GM11168 (cell line): Measurements from ENCODE around the gene ZFP57.
"Not testable (repeated sequence)": the region's sequence is repeated elsewhere in the genome, so short reads cannot be mapped to it uniquely, and the experiment has no call there.

Source experiments
- in situ Hi-C: fragments of 300-500 bp; cut with MboI; formaldehyde crosslinking; loops from one replicate; pipeline ENCODE4 v1.12.0; 2022; ENCODE audit warnings: low sequenced_read_pairs; ENCODE audit not compliant: unreplicated experiment

ZFP57 gene

DNA sequence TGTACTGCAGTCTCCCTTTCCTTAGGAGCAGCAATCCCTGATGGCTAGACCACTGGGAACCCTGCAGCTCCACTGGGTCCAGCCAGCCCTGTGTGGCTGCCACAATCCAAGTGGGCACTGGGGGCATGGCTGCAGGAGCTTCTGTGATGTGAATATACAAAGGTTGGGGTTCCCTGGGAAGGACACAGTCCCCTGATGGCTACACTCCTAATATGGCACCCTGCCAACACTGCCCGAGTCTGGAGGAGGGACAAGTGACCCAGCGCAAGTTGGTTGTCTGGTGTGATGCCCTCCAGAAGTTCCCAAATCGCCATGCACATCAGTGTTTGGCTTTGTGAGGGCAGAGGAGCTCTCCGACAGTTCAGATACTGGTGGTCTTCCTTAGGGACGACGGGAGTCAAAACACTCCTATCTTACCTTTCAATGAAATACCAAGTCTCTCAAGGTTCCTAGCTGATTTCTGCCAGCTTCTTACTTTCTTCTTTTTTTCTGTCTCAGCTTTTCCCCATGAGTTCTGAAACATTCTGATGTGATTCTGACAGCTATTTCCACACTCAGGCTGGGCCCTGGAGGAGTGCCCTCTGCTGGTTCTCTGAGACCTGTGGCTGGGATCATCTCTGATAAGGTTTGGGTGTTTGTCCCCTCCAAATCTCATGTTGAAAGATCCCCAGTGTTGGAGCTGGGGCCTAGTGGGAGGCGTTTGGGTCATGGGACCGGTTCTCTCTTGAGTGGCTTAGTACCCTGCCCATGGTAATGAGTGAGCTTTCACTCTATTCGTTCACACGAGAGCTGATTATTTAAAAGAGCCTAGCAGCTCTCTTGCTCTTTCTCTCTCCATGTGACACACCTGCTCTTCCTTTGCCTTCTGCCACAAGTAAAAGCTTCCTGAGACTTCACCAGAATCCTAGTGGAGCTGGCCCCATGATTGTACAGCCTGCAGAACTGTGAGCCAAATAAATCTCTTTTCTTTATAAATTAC is 15.5 kb upstream of the ZFP57 start:
- in situ Hi-C loops, result no loop called here

DNA sequence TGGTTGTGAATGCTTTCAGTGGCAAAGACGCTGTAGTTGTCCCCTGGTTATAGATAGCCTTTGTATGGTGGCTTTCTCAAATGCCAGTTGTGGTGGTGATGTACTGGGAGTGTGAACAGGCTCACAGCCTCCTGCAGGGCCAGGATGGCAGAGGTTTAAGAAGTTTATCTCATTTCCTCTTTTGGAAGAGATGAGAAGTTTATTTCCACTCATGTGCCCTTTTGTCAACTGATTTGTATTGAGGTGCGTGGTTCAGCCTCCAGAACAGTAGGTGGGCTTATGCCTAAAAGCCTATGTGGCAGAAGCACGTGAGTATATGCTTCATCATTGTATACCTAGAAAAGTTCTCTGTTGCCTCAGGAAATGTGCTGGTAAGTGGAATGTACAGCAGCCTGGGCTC is 13.7 kb upstream of the ZFP57 start:
- in situ Hi-C loops, result no loop called here

DNA sequence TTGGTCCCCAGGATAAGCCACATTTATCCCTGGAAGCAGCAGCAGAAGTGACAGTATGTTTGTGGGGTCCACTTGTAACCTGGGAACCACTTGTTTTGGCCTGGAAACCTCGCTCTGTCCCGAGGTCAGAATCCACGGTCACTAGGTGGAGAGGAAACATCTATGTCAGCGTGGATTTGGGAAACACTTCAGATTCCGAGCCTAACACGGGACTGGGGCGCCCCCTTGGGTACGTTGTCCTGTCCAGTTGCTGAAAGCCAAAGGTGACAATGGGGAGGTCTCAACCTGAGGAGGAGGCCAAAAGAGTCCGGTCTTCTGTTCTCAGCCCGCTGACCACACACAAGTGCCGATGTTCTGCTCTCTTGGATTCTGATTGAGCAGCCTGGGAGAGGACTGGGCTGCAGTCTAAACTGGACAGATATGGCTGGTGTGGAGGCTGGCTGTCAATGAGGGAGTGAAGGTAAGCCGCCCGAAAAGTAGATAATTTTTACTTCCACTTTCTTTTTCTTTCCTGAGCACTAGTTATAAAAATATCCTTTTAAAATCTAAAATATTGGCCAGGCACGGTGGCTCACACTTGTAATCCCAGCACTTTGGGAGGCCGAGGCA is 4.9 kb upstream of the ZFP57 start:
- in situ Hi-C loops, result no loop called here

DNA sequence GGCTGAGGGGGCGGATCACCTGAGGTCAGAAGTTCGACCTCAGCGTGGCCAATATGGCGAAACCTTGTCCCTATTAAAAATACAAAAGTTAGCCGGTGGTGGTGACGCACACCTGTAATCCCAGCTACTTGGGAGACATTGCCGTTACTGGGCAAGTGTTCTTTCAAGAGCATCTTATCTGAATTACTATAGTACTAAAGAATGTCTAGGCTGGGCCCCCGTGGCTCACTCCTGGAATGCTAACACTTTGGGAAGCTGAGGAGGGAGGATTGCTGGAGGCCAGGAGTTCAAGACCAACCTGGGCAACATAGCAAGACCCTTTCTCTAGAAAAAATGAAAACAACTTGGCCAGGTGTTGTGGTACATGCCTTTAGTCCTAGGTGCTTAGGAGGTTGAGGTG is 859 bp upstream of the ZFP57 start:
- in situ Hi-C loops, result no loop called here

DNA sequence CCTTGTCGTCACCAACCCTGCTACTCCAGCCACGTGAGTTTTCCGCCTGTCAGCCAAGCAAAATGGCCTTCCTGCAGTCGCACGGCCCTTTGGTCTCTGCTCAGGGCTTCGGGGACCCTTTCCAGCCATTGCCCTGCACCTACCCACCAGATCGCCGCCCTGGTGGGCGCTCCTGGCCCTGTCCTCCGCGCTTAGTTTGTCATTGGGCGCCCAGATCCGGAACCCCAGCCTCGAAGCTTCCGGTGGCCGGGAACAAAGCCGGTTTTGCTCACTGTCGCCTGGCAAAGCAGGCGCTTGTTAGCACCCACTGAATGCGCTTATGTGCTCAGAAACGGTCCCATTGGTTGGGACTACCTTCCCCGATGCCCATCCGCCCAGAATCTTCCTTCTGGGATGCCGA is 536 bp downstream of the ZFP57 start:
- in situ Hi-C loops, result no loop called here

DNA sequence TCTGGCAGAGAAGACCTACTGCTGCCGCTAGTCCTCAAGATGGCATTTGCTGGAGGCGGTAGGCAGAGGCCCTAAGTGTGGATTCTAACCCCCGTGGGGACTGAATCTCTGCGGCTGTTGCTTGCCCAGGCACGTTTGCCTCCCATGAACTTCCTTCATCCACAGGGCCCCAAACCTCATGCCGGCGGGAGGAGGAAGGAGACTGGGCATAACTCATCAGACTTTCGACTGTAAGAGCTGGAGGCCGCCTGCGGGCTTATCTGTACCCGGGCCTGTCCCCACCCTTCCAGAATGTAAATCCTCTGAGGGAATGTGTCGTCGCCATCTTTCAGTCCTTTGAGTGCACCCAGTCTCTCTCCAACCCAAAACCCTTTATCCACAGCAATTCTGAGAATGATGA is 990 bp downstream of the ZFP57 start:
- in situ Hi-C loops, result no loop called here

DNA sequence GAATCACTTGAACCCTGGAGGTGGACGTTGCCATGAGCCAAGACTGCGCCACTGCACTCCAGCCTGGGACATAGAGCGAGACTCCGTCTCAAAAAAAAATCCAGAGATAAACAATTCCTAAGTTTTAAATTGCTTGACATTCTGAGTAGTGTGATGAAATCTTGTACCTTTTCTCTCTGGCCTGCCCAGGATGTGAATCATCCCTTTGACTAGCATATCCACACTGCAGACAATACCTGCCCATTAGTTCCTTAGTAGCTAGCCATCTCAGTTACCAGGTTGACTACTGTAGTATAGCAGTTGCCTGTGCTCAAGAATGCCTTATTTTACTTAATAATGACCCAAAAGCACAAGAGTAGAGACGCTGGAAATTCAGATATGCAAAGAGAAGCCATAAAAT is 2.8 kb downstream of the ZFP57 start:
- in situ Hi-C loops, result no loop called here

DNA sequence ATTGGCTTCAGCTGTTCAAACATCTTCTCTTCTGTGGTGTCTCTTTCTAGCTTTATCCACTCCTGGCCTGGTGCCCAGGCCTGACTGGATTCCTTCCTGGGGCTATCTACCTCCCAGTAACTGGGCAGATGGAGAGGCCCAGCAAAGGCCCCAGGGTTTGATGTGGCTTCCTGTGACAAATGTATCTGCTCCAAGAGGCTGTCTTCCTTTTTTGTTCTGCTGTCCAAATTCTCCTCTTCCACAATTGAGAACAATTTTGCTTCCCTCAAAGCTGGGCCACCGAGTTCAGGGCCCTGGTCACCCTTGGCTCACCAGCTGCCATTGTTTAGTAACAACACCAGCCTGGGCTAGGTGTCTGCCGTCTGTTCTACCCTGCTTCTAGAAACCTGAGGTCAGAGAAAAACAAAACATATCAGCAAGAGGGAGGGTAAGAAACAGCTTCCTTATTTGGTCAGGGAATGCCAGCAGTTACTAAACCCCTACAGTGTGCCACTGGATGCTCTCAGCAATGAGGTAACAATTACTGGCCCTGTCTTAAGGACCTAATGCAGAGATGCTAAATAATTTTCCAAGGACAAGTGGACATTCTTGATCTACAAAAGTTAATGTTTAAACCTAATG is 3.9 kb downstream of the ZFP57 start:
- in situ Hi-C loops, result no loop called here

DNA sequence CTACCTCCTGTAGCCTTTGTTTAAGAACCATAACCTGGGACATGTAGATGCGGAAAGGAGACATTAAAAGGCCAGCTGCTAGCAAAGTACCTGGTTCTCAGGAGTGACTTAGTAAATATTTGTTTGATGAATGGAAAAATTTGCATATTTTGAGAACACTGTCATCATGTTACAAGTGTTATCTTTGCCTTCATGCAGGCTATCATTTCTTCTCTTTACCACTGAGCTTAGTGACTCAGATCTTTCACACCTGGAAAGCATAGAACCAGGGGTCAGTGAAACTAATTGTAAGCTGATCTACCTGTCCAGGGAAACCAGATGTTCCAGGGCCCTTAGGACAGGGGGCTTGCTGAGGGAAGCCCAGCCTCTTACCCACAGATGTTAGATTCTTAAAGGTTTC is 5.4 kb downstream of the ZFP57 start:
- in situ Hi-C loops, result no loop called here

DNA sequence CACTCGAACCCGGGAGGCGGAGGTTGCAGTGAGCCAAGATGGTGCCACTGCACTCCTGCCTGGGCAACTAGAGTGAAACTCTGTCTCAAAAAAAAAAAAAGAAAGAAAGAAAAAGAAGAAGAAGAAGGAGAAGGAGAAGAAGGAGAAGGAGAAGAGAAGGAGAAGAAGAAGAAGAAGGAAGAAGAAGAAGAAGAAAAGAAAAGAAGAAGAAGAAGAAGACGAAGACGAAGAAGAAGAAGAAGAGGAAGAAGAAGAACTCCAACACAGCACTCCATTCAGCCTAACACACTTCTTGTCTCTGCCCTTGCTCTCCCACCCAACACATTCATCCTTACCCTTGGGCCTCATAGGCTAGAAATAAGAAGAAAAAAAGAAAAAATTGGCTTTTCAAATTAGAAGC is 6.9 kb downstream of the ZFP57 start:
- in situ Hi-C loops, result no loop called here

DNA sequence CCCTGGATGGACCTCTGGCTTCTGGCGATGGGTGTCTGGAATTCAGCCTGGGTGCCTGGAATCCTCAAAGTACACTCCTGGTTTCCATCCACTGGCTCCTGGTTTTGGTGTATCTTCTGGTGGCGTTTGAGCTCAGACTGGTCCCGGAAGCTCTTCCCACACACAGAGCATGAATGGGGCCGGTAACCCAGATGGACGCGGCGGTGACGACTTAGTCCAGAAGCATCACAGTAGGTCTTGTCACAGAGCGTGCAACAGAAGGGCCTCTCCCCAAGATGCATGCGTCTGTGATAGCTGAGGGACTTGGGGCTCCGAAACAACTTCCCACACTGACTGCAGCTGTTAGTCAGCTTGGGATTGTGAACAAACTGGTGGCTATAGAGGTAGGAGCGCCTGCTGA is 7.8 kb downstream of the ZFP57 start:
- in situ Hi-C loops, result no loop called here

DNA sequence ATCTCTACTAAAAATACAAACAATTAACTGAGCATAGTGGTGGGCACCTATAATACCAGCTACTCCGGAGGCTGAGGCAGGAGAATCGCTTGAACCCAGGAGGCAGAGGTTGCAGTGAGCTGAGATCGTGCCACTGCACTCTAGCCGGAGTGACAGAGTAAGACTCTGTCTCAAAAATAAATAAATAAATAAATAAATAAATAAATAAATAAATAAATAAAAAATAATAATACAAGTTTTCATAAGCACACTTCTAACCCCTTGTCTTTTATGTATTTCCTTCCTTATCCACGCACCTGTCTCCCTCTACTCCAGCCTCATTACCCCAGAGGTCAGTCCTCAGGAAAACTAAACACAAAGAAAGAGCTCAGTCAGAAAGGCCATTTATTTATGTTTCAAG is 8.8 kb downstream of the ZFP57 start:
- in situ Hi-C loops, result not testable (repeated sequence)

DNA sequence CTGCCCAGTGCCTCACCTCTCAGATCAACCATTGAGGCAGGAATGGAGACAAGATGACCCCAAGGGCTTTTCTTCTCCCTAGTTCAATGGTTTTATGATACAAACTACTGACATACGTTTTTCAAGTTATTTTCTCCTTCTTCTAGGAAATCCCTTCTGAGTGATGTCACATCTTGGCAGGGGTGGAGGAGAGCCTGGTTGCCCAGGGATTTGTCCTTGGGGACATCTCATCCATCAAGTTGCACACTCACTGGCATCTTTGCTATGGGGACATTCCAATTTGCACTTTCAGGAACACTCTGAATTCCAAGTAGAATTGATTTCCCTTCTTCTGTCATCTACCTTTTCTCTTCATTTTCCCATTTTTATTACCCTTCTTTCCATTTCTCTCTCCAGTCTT is 9.9 kb downstream of the ZFP57 start:
- in situ Hi-C loops, result no loop called here

DNA sequence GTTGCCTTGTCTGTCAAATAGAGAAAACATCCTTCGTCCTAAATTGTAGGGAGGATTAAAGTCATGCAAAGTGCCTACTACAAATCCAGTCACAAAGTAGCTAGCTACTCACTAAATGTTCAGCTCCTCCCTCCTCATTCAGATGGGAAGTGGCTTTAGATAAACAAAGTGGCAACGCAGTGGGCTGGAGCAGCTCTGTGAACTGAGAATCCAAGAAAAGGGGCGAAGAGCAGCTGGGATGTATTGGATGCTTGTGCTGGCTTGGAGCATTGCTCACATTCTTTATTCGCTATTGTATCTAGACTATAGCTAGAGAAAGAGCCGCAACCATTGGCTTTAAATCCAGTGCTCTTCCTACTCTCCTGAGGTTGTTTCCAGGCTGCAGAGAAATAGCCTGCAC is 13.8 kb downstream of the ZFP57 start:
- in situ Hi-C loops, result no loop called here

DNA sequence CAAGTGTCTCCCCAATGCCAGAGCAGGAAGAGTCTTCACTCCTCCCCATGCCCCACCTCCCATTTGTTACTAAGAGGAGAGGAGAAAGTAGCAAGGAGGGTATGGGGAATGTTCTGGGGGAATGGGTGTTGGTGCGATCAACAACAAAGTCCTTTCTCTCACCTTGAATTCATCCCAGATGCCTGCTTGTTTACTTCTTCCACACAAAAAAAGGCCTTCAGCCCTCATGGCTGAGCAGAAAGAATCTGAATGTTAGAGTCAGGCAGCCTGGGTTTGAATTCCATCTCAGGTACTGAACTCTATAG is 14.2 kb downstream of the ZFP57 start:
- in situ Hi-C loops, result no loop called here

DNA sequence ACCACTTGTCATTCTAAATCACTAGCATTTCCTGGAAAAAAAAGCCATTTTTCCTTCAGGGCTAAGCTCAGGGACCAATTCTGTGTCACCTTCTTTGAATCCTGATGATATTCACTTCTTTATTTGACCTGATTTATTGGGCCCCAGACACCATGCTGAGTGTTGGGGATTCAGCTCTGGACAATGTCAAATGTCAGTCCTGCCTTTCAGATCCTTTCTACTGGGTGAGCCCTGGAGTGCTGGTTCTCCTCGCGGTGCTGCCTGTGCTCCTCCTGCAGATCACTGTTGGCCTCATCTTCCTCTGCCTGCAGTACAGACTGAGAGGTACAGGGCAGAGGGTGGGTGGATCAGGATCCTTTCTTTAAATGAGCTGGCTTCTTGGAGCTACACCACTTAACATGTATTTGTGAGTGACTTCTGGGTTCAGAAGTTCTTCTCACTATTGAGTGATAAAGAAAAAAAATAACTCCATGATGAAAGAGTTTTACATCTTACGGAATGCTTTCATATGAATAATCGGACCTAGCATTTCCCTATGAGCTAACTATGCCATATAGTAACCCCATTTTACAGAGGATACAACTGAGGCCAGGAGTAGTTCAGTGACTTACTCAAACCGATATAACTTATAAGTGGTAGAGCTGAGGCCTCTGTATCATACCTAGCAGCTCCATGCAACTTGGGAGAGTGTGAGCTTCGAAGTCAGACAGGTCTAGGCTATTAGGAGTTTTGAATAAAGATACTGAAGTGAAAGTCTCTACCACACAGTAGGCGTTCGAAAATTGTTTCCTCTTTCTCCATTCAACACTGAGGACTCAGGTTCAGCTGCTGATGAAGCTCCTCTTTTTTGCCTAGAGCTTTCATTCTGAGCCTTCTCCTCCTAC is 14.8 kb downstream of the ZFP57 start:
- in situ Hi-C loops, result no loop called here

DNA sequence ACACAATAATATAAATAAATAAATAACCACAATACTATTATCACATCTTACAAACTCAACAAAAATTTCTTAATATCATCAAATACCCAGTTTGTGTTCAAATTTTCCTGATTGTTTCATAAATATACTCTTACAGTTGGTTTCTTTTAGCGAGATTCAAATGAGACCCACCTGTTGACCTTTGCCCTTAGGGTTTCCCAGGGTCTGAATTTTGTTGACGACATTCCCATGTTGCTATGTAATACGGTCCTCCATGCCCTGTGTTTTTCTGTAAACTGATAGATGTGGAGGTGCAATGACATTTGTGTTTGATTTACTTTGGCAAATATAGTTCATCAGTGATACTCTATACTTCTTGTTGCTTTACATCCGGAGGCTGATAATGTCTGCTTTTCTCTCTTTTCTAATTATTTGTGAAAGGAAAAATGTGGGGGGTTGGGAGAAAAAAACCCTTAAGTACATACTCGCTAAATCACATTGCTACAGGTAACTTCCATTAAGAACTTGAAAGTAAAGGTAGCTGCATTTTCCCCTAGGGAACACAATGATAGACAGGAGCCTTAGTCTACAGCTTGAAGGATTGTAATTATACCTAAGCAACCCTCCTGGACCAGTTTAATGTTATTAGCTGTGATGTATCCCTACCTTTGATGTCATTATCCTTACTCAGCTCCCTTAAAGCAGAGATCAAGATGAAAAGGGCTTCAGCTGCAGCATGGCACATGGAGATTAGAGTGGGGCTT is 17.5 kb downstream of the ZFP57 start:
- in situ Hi-C loops, result no loop called here

DNA sequence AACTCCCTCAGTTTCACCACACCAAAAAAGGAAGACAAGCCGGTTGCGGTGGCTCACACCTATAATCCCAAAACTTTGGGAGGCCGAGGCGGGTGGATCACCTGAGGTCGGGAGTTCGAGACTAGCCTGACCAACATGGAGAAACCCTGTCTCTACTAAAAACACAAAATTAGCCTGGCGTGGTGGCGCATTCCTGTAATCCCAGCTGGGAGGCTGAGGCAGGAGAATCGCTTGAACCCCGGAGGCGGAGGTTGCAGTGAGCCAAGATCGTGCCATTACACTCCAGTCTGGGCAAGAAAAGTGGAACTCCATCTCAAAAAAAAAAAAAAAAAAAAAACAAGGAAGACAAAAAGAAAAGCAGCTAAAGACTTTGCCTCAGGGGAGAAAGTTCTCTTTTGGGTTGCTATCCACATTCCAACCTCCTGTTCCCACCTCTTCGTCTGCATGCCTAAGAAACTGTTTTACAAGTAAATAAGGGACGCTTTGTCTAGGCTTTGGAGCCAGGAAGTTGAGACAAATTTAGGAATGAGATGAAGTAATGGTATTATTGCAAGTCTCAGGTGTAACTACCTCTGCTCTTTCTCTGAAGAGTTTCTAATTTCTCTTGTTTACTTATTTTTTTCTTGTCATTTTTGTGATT is 19.3 kb downstream of the ZFP57 start:
- in situ Hi-C loops, result not testable (repeated sequence)

DNA sequence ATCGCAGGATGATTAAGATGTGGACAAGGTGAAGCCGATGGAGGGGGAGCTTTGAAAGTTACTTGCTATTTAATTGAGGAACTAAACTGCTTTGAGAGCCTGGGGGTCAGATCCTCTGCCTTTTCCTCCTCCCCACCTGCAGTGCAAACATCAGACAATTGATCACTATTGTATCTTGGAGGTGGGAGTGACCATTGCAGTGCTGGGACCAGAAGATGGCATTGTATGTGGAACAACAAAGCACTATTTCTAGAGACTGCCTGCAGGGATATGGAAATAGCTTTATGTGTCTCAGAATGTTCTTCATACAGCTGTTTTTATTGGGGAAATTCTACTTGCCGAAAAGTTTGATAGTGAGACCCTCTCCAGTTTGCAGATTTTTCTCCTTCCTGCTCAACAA is 19.9 kb downstream of the ZFP57 start:
- in situ Hi-C loops, result no loop called here
